Ectodermal cell (in vitro differentiated cells): ENCODE results near the gene CARD14.

ENCODE experiments used
- H3K27ac ChIP-seq: 2 replicates; pipeline ENCODE4 v1.7.0; 2013; ENCODE audit warnings: mild to moderate bottlenecking, low read depth, low read length; ENCODE audit not compliant: insufficient read depth, poor library complexity, severe bottlenecking
- H3K27me3 ChIP-seq: 2 replicates; pipeline ENCODE4 v1.7.0; 2013; ENCODE audit warnings: mild to moderate bottlenecking, low read length; ENCODE audit not compliant: insufficient read depth, control insufficient read depth, poor library complexity, severe bottlenecking
- H3K36me3 ChIP-seq: one replicate; pipeline ENCODE4 v1.7.0; 2013; ENCODE audit warnings: low read length; ENCODE audit not compliant: control insufficient read depth, insufficient read depth
- H3K4me1 ChIP-seq: one replicate; pipeline ENCODE4 v1.7.0; 2013; ENCODE audit warnings: low read length; ENCODE audit not compliant: control insufficient read depth, insufficient read depth
- H3K4me3 ChIP-seq: 2 replicates; pipeline ENCODE4 v1.7.0; 2013; ENCODE audit warnings: low read depth, low read length, control low read depth; ENCODE audit not compliant: insufficient read depth
- H3K9me3 ChIP-seq: 2 replicates; pipeline ENCODE4 v1.7.0; 2013; ENCODE audit warnings: mild to moderate bottlenecking, low read length, moderate library complexity; ENCODE audit not compliant: control insufficient read depth
- WGBS, 2 experiments: methylation state at CpG; one replicate each; pipeline ENCODE4 v1.1.7; 2013; ENCODE audit warnings: missing lambda C conversion rate in 2 of 2; 5-methylcytosine and 5-hydroxymethylcytosine counted together

Gene CARD14

DNA sequence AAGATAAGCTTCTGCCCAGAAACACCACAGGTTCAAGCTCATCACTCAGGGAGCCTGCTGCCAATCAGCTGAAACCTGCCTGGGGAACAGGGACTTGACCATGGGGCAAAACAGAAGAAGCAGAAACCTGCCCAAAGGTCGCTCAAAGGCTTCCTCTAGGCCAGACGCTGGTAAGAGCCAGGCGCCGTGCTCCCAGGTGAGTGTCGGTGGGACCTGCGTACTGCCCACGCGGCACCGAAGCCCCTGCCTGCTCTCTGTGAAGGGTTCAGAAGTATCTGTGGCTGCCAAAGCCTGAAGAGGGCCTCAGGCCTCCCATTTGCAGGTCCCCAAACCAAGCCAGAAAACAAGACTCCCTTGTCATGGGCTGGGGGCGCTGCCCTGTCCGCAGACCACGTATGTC is 39.9 kb downstream of the CARD14 start:
- Histone ChIP-seq H3K27ac (no peak overlapping the region), H3K36me3 (no peaks in the 10 kb centered on the region), H3K27me3 (no peaks in the 10 kb centered on the region), H3K4me3 (no peak overlapping the region), H3K9me3 (no peaks in the 10 kb centered on the region), H3K4me1 (no peaks in the 10 kb centered on the region)
- WGBS, 2 experiments = 92 to 93% methylated on average over 12 of the region's 12 CpGs

DNA sequence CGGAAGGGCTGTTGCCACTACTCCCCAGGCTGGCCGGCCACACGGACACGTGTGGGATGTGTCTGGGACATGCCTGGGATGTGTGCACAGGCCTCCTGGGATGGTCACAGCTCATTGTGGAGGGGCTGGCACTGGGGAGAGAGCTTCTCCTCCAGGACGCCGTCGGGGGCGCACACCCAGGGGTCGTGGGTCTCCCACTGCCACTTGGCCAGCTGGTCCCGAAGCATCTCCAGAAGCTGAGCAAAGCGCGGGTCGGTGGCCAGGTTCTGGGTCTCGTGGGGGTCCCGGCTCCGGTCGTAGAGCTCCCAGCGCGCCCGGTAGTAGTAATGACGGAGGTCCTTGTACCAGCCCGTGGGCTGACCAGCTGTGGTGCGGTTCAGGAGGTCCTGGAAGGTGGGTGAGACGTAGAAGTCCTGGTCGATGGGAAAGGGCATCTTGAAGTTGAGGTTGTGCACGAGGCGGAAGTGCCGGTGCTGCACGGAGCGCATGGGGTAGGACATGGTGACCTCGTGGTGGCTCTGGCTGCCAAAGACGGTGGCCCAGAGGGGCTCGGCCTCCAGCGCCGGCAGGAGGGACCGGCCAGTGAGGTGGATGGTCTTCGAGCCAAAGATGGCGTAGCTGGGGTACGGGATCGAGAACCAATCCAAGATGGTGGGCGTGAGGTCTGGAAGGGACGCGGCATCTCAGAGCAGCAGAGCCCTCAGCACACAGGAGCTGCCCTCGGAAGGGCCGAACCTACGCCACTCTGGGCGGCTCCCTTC is 40.7 kb downstream of the CARD14 start:
- no peaks in the 10 kb centered on the region for H3K9me3 ChIP-seq

DNA sequence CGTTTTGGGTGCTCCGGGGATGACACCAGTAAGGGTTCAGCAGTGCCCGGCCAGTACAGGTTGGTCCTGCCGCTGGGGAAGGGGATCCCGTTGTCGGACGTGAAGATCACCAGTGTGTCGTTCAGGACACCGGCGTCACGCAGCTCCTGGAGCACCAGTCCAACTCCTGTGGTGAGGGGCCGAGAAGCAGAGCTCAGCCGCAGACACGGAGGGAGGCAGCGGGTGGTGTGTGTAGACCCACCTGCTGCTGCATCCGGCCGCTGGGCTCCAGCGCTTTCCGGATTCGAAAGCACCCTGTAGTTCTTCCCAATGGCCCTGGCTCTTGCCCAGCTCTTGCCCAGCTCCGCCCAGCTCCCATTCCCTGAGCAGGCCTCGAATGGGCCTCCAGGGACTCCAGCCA is 42.3 kb downstream of the CARD14 start:
- no peak overlapping the region for H3K4me3 ChIP-seq
- H3K9me3 ChIP-seq = no peaks in the 10 kb centered on the region
- no peaks in the 10 kb centered on the region for H3K27me3 ChIP-seq
- H3K4me1 ChIP-seq = no peaks in the 10 kb centered on the region
- 93 to 94% methylated on average over 22 of the region's 22 CpGs for WGBS, 2 experiments
- H3K36me3 ChIP-seq = no peaks in the 10 kb centered on the region
- no peak overlapping the region for H3K27ac ChIP-seq

More for the DNA sequence above, 40.7 kb downstream of the CARD14 start:
- no peaks in the 10 kb centered on the region for H3K36me3 ChIP-seq
- 95 to 96% methylated on average over 47 of the region's 47 CpGs for WGBS, 2 experiments
- no peak overlapping the region for H3K4me3 ChIP-seq
- no peaks in the 10 kb centered on the region for H3K4me1 ChIP-seq
- H3K27me3 ChIP-seq = no peaks in the 10 kb centered on the region
- H3K27ac ChIP-seq = no peak overlapping the region

DNA sequence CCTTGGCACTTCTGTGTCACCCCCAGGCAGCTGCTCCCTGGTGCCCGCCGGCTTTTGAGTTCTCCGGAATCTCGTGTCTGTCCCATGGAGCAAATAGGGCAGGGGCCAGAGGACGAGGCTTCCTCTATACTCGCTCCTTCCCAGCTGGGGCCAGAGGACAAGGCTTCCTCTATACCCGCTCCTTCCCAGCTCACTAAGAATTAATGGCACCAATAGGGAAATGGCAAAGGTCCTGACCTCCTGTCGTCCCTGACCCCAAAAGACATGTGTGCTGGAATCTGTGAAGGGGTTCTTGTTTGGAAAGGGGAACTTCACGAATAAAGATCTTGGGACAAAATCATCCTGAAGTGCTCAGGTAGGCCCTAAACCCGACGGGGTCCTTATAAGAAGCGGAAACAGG is 42.7 kb downstream of the CARD14 start:
- H3K27ac ChIP-seq = no peak overlapping the region
- H3K9me3 ChIP-seq = no peaks in the 10 kb centered on the region
- no peaks in the 10 kb centered on the region for H3K4me1 ChIP-seq
- WGBS, 2 experiments = 93 to 96% methylated on average over 12 of the region's 12 CpGs
- no peaks in the 10 kb centered on the region for H3K27me3 ChIP-seq
- no peaks in the 10 kb centered on the region for H3K36me3 ChIP-seq
- no peak overlapping the region for H3K4me3 ChIP-seq

DNA sequence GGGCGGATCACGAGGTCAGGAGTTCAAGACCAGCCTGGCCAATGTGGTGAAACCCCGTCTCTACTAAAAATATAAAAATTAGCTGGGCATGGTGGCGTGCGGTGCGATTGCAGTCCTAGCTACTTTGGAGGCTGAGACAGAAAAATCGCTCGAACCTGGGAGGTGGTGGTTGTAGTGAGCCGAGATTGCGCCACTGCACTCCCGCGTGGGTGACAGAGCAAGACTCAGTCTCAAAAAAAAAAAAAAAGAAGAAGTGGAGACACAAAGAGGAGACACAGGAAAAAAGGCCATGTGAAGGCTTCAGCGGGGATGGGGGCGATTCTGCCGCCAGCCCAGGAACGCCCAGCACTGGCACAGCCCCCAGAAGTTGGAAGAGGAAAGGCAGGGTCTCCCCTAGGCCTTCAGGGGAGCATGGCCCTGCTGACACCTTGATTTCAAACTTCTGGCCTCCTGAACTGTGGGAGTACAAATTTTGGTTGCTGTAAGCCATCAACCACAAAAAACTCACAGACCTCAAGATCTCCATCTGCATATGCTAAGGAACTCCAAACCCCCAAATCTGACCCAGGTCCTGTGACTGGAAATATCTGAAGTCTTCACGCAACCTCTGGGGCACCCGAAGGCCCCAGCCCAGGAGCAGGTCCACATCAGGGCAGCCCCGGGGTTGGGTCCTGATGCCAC is 43.3 kb downstream of the CARD14 start:
- H3K27ac ChIP-seq = no peak overlapping the region
- H3K4me1 ChIP-seq = no peaks in the 10 kb centered on the region
- WGBS, 2 experiments = 94 to 96% methylated on average over 19 of the region's 19 CpGs
- H3K27me3 ChIP-seq = no peaks in the 10 kb centered on the region
- H3K4me3 ChIP-seq = no peak overlapping the region
- H3K36me3 ChIP-seq = no peaks in the 10 kb centered on the region
- no peaks in the 10 kb centered on the region for H3K9me3 ChIP-seq

DNA sequence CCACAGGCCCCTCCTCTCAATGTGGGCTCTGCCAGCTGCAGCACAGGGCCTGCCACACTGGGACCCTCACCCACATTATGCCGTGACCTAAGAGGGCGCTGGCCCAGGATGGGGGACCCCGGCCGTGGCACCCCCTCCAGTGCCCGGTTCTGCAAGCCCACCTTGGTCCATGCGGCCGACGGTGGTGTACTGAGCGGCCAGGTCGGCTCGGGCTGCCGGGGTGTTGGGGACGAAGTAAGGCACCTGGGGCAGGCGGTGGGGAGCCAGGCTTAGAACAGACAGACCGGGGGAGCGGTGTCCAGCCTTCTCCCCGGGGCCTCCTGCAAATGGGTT is 43.8 kb downstream of the CARD14 start:
- H3K27ac ChIP-seq = no peak overlapping the region
- H3K36me3 ChIP-seq = no peaks in the 10 kb centered on the region
- no peaks in the 10 kb centered on the region for H3K9me3 ChIP-seq
- H3K4me1 ChIP-seq = no peaks in the 10 kb centered on the region
- 95 to 97% methylated on average over 17 of the region's 17 CpGs for WGBS, 2 experiments
- H3K27me3 ChIP-seq = no peaks in the 10 kb centered on the region
- H3K4me3 ChIP-seq = no peak overlapping the region

DNA sequence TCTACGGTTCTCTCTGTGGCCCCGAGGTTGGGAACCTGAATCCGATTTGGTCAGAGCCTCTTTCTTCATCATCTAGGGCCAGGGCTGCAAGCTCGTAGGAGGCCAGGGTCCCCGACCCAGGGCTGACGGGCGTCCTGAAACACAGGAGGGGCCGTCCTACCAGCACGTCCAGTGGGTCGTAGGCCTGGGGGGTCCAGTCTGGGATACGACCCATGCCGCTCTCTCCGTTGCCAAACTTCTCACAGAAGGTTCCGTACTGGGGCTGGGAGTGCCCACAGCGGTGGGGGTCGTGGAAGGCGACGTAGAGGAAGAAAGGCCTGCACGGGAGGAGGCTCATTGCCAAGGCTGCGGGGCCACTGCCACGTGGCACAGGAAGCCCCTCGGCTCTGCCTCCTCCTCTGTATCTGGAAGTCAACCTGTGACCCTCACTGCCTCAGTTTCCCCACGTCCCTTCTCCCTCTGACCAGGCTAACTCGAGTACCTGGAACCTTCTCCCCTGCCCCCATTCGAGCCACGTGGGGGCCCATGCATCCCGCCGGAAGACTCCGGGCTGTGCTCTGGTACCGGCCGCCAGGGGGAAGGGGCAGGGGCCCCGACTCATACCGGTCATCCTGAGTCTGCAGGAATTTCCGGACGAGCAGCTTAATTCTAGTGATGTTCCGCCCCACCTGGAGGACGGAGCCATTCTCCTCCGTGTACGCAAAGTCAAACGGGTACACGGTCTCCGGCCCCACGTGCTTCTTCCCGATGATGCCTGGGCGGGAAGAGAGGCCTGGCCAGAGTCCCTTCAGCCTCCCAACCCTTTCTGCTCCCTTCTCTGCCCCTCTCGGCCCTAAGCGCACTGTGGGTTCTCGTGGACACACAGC is 44.4 kb downstream of the CARD14 start:
- no peaks in the 10 kb centered on the region for H3K9me3 ChIP-seq
- WGBS, 2 experiments = 94% methylated on average over 48 of the region's 48 CpGs
- no peak overlapping the region for H3K4me3 ChIP-seq
- H3K27ac ChIP-seq = no peak overlapping the region
- H3K36me3 ChIP-seq = no peaks in the 10 kb centered on the region
- H3K27me3 ChIP-seq = no peaks in the 10 kb centered on the region
- H3K4me1 ChIP-seq = no peaks in the 10 kb centered on the region

DNA sequence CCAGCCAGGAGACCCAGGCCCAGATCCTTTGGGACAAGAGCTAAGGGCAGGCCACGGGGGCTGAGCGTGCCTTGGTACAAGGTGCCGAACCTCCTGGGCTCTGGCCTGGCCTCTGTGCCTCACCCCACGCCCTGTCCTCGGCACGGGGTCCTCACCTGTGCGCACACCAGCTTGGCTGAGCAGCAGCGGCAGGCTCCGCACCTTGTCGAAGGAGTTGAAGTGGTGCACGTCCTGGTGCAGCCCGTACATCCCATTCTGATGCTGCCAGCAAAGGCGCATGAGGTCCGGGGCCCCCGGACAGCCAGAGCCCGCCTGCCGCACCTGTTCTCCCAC is 45.0 kb downstream of the CARD14 start:
- Histone ChIP-seq H3K9me3 (no peaks in the 10 kb centered on the region), H3K4me3 (no peak overlapping the region), H3K4me1 (peaks cover 3% of the 10 kb centered on the region), H3K27me3 (no peaks in the 10 kb centered on the region), H3K36me3 (no peaks in the 10 kb centered on the region), H3K27ac (no peak overlapping the region)
- 93% methylated on average over 17 of the region's 17 CpGs for WGBS, 2 experiments

DNA sequence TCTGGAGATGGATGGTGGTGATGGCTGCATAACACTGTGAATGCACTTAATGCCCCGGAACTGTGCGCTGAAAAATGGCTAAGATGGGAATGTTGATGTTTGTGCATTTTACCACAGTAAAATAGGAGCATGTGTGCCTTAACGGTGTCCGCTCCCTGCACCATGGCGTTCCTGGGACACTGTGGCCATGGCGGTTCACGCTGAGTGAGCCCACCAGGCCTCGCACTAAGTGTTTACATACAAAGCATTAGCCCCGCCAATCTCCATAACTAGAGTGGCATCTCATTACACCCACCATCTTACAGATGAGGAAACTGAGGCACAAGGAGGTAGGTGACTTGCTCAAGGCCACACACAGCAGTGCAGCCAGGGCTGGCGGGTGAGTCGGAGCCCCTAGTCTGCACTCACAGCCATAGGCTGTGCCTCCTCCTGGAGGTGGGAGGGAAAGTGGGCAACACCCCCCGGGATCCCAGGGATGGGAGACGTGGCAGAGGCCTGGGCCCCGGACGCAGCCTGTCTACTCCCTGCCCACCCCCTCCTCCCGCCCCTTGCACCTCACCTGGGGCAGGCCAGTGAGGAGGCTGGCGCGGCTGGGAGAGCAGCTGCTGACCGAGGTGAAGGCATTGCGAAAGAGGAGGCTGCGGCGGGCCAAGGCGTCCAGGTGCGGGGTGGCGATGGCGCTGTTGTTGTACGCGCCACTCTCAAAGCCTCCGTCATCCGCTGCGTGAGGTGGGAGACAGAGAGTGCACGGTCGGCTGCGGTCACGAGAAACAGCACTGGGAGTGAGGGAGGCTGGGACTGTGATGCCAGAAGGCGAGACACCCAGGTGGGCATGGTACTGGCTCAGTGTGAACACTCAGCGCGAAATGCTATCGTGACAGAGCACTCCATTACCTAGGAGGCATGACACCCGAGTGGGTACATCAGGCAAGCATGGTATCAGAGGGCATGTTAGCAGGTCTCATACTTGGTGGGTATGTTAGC is 46.9 kb downstream of the CARD14 start:
- no peak overlapping the region for H3K27ac ChIP-seq
- H3K36me3 ChIP-seq = no peaks in the 10 kb centered on the region
- 95 to 96% methylated on average over 40 of the region's 40 CpGs for WGBS, 2 experiments

More for the DNA sequence above, 46.9 kb downstream of the CARD14 start:
- Histone ChIP-seq H3K4me3 (no peak overlapping the region), H3K4me1 (peaks cover 6% of the 10 kb centered on the region), H3K27me3 (no peaks in the 10 kb centered on the region), H3K9me3 (no peaks in the 10 kb centered on the region)
